ENCODE measurements around the gene NLGN3.

GRCh38 chrX:71098951-71099506, 45.6 kb upstream of the NLGN3 start:
- TF ChIP-seq CTCF (conservative IDR thresholded peaks at IDR 0.05 in 1 of 2, IDR thresholded peaks at IDR 0.05 in 1 of 2; ENCODE audit: low read depth in 1 of 2, low read length in 2 of 2), result no peak
- no peak for TF ChIP-seq EZH2 (IDR thresholded peaks at IDR 0.05; ENCODE audit: low read length, missing control alignments)

Measured in fibroblast of lung (primary cell).